ENCODE results near the gene TRAF2.

GRCh38 chr9:136961279-136962065, 75.2 kb downstream of the TRAF2 start:
- TF ChIP-seq CTCF (IDR thresholded peaks at IDR 0.05; ENCODE audit: low read length), result no peak
- TF ChIP-seq EZH2 (IDR thresholded peaks at IDR 0.05; ENCODE audit: borderline replicate concordance, low read length), result no peak
